HCT116 (cell line): ENCODE data around the gene TRIM9.

Experiments
- CTCF ChIP-seq, 3 experiments: fragments of 200-600 bp in 1 of 3; sonication (generic) in 1 of 3; IDR thresholded peaks in 2 of 3; conservative IDR thresholded peaks in 1 of 3; 2 replicates each; pipeline ENCODE4 v1.5.1; 2012 to 2017; ENCODE audit warnings: low read depth in 2 of 3, low read length in 2 of 3, antibody characterized with exemption in 1 of 3, borderline replicate concordance in 1 of 3, control low read depth in 1 of 3, mild to moderate bottlenecking in 1 of 3, mixed read lengths in 1 of 3, mixed run types in 1 of 3, moderate library complexity in 1 of 3; ENCODE audit not compliant: insufficient read depth in 1 of 3
- MAX ChIP-seq: IDR thresholded peaks from 2 replicates; pipeline ENCODE4 v1.6.1; 2012

- TF ChIP-seq MAX = no peak
- TF ChIP-seq CTCF (IDR thresholded peaks at IDR 0.05 in 2 of 3, conservative IDR thresholded peaks at IDR 0.05 in 1 of 3; ENCODE audit: borderline replicate concordance in 1 of 3, insufficient read depth in 1 of 3, low read depth in 2 of 3, low read length in 2 of 3) = no peak
These were observed 123.8 kb downstream of the TRIM9 start for GRCh38 chr14:50970886-50971781.
